Measurements from ENCODE around the gene GNA14. TPM values are rescaled to one million over a fixed set of nuclear protein-coding genes. Genes with fewer than 3 reads are reported as not detected.

Gene GNA14
- total and polyA plus RNA-seq, 4 donors = 3.3 to 6.1 (median 4.9) TPM

- Histone ChIP-seq H3K27ac (ENCODE audit: low read depth, low read length) (no peak overlapping the region), H3K27me3 (ENCODE audit: control insufficient read depth, insufficient read depth, low read length) (no peaks in the 10 kb centered on the region), H3K4me1 (ENCODE audit: control insufficient read depth, insufficient read depth, low read length) (no peaks in the 10 kb centered on the region), H3K36me3 (ENCODE audit: control insufficient read depth, insufficient read depth, low read length) (no peaks in the 10 kb centered on the region), H3K9me3 (ENCODE audit: control insufficient read depth, insufficient read depth, low read length) (no peaks in the 10 kb centered on the region), H3K4me3 (ENCODE audit: low read depth, low read length) (no peak overlapping the region)
- WGBS (ENCODE audit: insufficient coverage) = 47% methylated on average over 3 of the region's 5 CpGs
- DNase-seq (ENCODE audit: low read depth in 4 of 6, low spot score in 6 of 6) = no peak
Observed at GRCh38 chr9:77582961-77583576, 65.1 kb downstream of the GNA14 start.

DNA sequence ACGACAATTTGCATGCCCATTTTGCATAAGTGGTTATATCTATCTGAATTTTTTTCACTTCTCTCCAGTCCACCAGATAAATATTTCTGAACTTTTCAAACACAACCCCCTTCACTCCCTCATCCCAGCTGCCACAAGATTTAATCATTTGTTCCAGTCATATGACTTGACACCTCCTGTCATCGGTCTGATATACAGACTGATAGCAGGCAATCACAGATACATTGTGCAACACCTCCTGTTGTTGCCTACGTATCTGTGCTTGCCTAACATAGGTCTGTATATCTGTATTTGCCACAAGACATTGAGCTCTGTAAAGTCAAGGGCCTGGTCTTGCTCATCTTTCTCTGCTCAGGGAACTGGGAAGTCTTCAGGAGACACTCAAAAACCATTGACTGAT, 65.6 kb downstream of the GNA14 start:
- H3K9me3 ChIP-seq (ENCODE audit: control insufficient read depth, insufficient read depth, low read length) = no peaks in the 10 kb centered on the region
- no peaks in the 10 kb centered on the region for H3K27me3 ChIP-seq (ENCODE audit: control insufficient read depth, insufficient read depth, low read length)
- no peak overlapping the region for H3K27ac ChIP-seq (ENCODE audit: low read depth, low read length)
- no peak for DNase-seq (ENCODE audit: low read depth in 4 of 6, low spot score in 6 of 6)
- WGBS (ENCODE audit: insufficient coverage) = 88% methylated on average over 3 of the region's 3 CpGs
- no peaks in the 10 kb centered on the region for H3K4me1 ChIP-seq (ENCODE audit: control insufficient read depth, insufficient read depth, low read length)
- no peaks in the 10 kb centered on the region for H3K36me3 ChIP-seq (ENCODE audit: control insufficient read depth, insufficient read depth, low read length)
- H3K4me3 ChIP-seq (ENCODE audit: low read depth, low read length) = no peak overlapping the region

GRCh38 chr9:77575785-77576184, 72.3 kb downstream of the GNA14 start:
- no CpG with 5 or more reads among the region's 2 CpGs for WGBS (ENCODE audit: insufficient coverage)
- no peak overlapping the region for H3K27ac ChIP-seq (ENCODE audit: low read depth, low read length)
- H3K9me3 ChIP-seq (ENCODE audit: control insufficient read depth, insufficient read depth, low read length) = no peaks in the 10 kb centered on the region
- no peaks in the 10 kb centered on the region for H3K4me1 ChIP-seq (ENCODE audit: control insufficient read depth, insufficient read depth, low read length)
- H3K27me3 ChIP-seq (ENCODE audit: control insufficient read depth, insufficient read depth, low read length) = no peaks in the 10 kb centered on the region
- DNase-seq (ENCODE audit: low read depth in 4 of 6, low spot score in 6 of 6) = no peak
- no peak overlapping the region for H3K4me3 ChIP-seq (ENCODE audit: low read depth, low read length)
- no peaks in the 10 kb centered on the region for H3K36me3 ChIP-seq (ENCODE audit: control insufficient read depth, insufficient read depth, low read length)

DNA sequence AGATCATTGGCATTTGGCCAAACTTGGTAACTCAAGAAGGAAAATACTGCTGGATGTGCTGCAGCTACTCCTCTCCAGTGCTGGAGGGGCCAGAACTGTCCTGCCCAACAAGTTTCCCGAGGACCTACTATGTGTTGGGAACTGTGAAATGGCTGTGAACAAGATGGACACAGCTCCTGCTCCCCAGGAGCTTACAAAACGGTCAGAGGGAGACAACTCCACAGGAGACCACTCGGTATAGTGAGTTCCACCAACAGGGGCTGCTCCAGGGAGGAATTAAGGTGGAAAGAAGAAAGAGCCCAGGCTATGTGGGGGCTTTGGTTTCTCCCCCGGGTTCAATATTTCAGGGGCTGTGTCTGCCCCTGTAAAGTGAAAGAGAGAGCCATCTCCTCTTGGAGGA, 78.8 kb downstream of the GNA14 start:
- H3K4me3 ChIP-seq (ENCODE audit: low read depth, low read length) = no peak overlapping the region
- no peaks in the 10 kb centered on the region for H3K27me3 ChIP-seq (ENCODE audit: control insufficient read depth, insufficient read depth, low read length)
- WGBS (ENCODE audit: insufficient coverage) = 55% methylated on average over 3 of the region's 4 CpGs
- no peaks in the 10 kb centered on the region for H3K36me3 ChIP-seq (ENCODE audit: control insufficient read depth, insufficient read depth, low read length)
- no peak overlapping the region for H3K27ac ChIP-seq (ENCODE audit: low read depth, low read length)
- peak in 1 of 6 donors; percentile 50 for DNase-seq (ENCODE audit: low read depth in 4 of 6, low spot score in 6 of 6)
- no peaks in the 10 kb centered on the region for H3K9me3 ChIP-seq (ENCODE audit: control insufficient read depth, insufficient read depth, low read length)
- H3K4me1 ChIP-seq (ENCODE audit: control insufficient read depth, insufficient read depth, low read length) = no peaks in the 10 kb centered on the region

DNA sequence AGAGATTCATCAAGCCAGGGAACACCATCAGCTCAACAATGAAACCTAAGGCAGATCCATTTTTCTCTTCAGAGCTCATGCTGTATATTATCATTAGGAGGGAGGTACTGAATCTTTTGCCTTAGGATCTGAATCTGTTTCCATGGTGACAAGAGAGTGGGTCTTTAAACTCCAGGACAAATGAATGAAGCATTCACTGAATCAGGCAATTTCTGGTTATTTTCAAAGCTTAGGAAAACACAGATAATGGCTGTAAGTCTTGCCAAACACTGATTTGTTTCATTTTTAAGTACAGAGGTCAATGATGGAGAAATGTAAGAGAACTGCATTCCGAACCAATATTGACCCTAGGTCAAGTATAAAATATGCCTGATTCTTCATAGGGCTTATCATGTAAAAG, 84.9 kb downstream of the GNA14 start:
- DNase-seq (ENCODE audit: low read depth in 4 of 6, low spot score in 6 of 6) = peak in 5 of 6 donors; percentile 38 to 91 (median 46)
- H3K27ac ChIP-seq (ENCODE audit: low read depth, low read length) = no peak overlapping the region
- no peaks in the 10 kb centered on the region for H3K9me3 ChIP-seq (ENCODE audit: control insufficient read depth, insufficient read depth, low read length)
- no CpG with 5 or more reads among the region's 1 CpG for WGBS (ENCODE audit: insufficient coverage)
- no peak overlapping the region for H3K4me3 ChIP-seq (ENCODE audit: low read depth, low read length)
- no peaks in the 10 kb centered on the region for H3K4me1 ChIP-seq (ENCODE audit: control insufficient read depth, insufficient read depth, low read length)
- H3K27me3 ChIP-seq (ENCODE audit: control insufficient read depth, insufficient read depth, low read length) = no peaks in the 10 kb centered on the region
- no peaks in the 10 kb centered on the region for H3K36me3 ChIP-seq (ENCODE audit: control insufficient read depth, insufficient read depth, low read length)

GRCh38 chr9:77562019-77562748, 85.9 kb downstream of the GNA14 start:
- no peaks in the 10 kb centered on the region for H3K27me3 ChIP-seq (ENCODE audit: control insufficient read depth, insufficient read depth, low read length)
- H3K27ac ChIP-seq (ENCODE audit: low read depth, low read length) = no peak overlapping the region
- H3K36me3 ChIP-seq (ENCODE audit: control insufficient read depth, insufficient read depth, low read length) = no peaks in the 10 kb centered on the region
- WGBS (ENCODE audit: insufficient coverage) = 92% methylated on average over 3 of the region's 6 CpGs
- H3K9me3 ChIP-seq (ENCODE audit: control insufficient read depth, insufficient read depth, low read length) = no peaks in the 10 kb centered on the region
- no peaks in the 10 kb centered on the region for H3K4me1 ChIP-seq (ENCODE audit: control insufficient read depth, insufficient read depth, low read length)
- no peak overlapping the region for H3K4me3 ChIP-seq (ENCODE audit: low read depth, low read length)
- no peak for DNase-seq (ENCODE audit: low read depth in 4 of 6, low spot score in 6 of 6)

DNA sequence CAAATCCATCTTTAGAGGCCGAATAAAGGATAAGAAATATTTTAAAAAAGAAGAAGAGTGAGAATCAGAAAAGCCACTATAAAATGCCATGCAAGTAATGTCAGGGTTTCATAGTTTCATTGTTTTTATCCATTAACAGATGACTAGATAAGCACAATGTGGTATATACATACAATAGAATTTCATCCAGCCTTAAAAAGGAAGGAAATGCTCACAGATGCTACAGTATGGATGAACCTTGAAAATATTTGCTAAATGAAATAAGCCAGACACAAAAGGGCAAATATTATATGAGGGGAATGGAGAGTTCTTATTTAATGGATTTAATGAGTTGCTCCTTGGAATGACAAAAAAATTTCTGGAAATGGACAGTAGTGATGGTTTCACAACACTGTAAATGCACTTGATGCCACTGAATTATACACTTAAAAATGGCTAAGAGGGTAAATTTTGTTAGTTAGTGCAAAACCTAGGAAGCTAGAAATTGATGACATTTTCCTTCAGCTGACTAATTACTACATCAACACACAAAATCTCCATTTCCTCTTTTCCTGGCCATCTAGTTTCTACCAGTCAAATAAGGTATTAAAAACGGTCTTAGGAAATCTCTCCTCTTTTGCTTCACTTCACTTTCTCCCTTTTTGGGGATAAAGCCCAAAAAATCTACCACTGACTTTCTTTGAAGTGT, 86.6 kb downstream of the GNA14 start:
- H3K9me3 ChIP-seq (ENCODE audit: control insufficient read depth, insufficient read depth, low read length) = no peaks in the 10 kb centered on the region
- no CpG with 5 or more reads among the region's 2 CpGs for WGBS (ENCODE audit: insufficient coverage)
- no peak overlapping the region for H3K4me3 ChIP-seq (ENCODE audit: low read depth, low read length)
- no peak for DNase-seq (ENCODE audit: low read depth in 4 of 6, low spot score in 6 of 6)
- H3K4me1 ChIP-seq (ENCODE audit: control insufficient read depth, insufficient read depth, low read length) = no peaks in the 10 kb centered on the region
- no peaks in the 10 kb centered on the region for H3K27me3 ChIP-seq (ENCODE audit: control insufficient read depth, insufficient read depth, low read length)
- no peak overlapping the region for H3K27ac ChIP-seq (ENCODE audit: low read depth, low read length)
- no peaks in the 10 kb centered on the region for H3K36me3 ChIP-seq (ENCODE audit: control insufficient read depth, insufficient read depth, low read length)

DNA sequence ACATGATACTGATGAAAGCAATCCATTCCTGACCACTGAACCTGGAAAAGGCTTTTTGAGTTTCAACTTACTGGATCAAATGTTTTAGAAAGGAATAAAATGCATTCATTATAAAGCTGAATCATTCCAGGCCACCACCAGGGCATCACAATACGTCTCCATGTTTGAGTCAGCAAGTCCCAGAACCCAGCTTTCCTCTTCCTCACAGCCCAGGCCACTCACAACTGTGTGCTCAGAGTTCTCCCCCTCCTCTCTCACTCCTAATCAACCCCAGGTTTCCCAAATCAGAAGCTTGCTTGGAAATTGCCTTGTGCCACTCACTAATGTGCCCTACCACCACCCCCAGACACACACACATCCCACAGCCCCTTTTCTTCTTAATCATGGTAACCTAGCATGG, 91.7 kb downstream of the GNA14 start:
- DNase-seq (ENCODE audit: low read depth in 4 of 6, low spot score in 6 of 6) = no peak
- no peaks in the 10 kb centered on the region for H3K9me3 ChIP-seq (ENCODE audit: control insufficient read depth, insufficient read depth, low read length)
- WGBS (ENCODE audit: insufficient coverage) = 73% methylated on average over 1 of the region's 1 CpG
- H3K4me1 ChIP-seq (ENCODE audit: control insufficient read depth, insufficient read depth, low read length) = no peaks in the 10 kb centered on the region
- no peaks in the 10 kb centered on the region for H3K27me3 ChIP-seq (ENCODE audit: control insufficient read depth, insufficient read depth, low read length)
- H3K36me3 ChIP-seq (ENCODE audit: control insufficient read depth, insufficient read depth, low read length) = no peaks in the 10 kb centered on the region
- no peak overlapping the region for H3K27ac ChIP-seq (ENCODE audit: low read depth, low read length)
- H3K4me3 ChIP-seq (ENCODE audit: low read depth, low read length) = no peak overlapping the region

DNA sequence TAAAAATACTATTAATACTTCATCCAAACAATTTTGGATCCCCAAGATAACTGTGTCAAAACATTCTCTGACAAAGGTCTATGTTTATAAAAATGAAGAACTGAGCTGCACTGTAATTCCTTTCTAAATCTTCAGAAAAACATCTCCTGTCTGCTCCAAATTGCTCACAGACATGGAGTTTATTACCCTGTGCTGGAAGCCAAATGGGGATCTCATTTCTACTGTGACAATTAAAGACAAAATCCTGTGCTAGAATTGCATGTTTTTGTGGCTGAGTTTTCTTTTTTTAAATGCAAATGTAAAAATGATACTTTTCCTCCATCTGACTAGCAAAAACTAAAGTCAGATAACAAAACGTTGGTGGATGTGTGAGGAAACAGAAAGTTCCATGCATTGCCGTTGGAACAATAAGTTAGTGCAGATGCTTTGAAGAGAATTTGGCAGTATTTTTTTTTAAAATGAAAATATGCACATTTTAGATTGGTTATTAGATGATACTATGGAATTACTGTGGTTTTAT, 93.5 kb downstream of the GNA14 start:
- WGBS (ENCODE audit: insufficient coverage) = 67% methylated on average over 1 of the region's 2 CpGs
- peak in 1 of 6 donors; percentile 36 for DNase-seq (ENCODE audit: low read depth in 4 of 6, low spot score in 6 of 6)

More for the DNA sequence above, 93.5 kb downstream of the GNA14 start:
- Histone ChIP-seq H3K4me3 (ENCODE audit: low read depth, low read length) (no peak overlapping the region), H3K9me3 (ENCODE audit: control insufficient read depth, insufficient read depth, low read length) (no peaks in the 10 kb centered on the region), H3K27ac (ENCODE audit: low read depth, low read length) (no peak overlapping the region), H3K27me3 (ENCODE audit: control insufficient read depth, insufficient read depth, low read length) (no peaks in the 10 kb centered on the region), H3K36me3 (ENCODE audit: control insufficient read depth, insufficient read depth, low read length) (no peaks in the 10 kb centered on the region), H3K4me1 (ENCODE audit: control insufficient read depth, insufficient read depth, low read length) (no peaks in the 10 kb centered on the region)

Measured in spinal cord (tissue), 10 donors.